ENCODE measurements around the gene LRRC25. TPM values are rescaled to one million over a fixed set of nuclear protein-coding genes. Genes with fewer than 3 reads are reported as not detected.

LRRC25 gene
- polyA plus RNA-seq, 1 experiment = 0.12 TPM

DNA sequence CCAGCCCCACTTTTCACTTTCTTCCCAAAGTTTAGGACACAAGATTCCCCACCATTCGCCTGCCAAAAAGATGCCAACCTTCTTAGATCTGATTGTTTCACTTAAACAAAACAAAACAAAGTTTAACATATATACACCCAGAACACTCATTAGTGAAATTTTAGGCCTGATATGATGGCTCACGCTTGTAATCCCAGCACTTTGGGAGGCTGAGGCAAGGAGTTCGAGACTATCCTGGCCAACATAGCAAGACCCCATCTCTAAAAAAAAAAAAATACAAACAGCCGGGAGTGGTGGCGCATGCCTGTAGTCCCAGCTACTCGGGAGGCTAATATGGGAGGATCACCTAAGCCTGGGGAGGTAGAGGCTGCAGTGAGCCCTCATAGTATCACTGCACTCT is 52.1 kb downstream of the LRRC25 start:
- POLR2A ChIA-PET = interaction anchor here (1.2 kb wide), 1 partner anchor 64 kb away, joined by 3 read pairs; no protein-coding TSS in a partner anchor
- Histone ChIP-seq H3K27me3 (ENCODE audit: control insufficient read depth, insufficient read depth, low read length) (no peaks in the 10 kb centered on the region), H3K4me3 (ENCODE audit: low read depth, low read length) (no peak overlapping the region), H3K9me3 (ENCODE audit: control insufficient read depth, insufficient read depth, low read length) (no peaks in the 10 kb centered on the region; the same call in 1 of the 2 replicates), H3K27ac (ENCODE audit: low read depth, low read length) (no peak overlapping the region)
- TF ChIP-seq, protein P1, sequence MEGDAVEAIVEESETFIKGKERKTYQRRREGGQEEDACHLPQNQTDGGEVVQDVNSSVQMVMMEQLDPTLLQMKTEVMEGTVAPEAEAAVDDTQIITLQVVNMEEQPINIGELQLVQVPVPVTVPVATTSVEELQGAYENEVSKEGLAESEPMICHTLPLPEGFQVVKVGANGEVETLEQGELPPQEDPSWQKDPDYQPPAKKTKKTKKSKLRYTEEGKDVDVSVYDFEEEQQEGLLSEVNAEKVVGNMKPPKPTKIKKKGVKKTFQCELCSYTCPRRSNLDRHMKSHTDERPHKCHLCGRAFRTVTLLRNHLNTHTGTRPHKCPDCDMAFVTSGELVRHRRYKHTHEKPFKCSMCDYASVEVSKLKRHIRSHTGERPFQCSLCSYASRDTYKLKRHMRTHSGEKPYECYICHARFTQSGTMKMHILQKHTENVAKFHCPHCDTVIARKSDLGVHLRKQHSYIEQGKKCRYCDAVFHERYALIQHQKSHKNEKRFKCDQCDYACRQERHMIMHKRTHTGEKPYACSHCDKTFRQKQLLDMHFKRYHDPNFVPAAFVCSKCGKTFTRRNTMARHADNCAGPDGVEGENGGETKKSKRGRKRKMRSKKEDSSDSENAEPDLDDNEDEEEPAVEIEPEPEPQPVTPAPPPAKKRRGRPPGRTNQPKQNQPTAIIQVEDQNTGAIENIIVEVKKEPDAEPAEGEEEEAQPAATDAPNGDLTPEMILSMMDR (IDR thresholded peaks at IDR 0.05; ENCODE audit: low read depth, low read length) = no peak
- CTCF ChIA-PET = interaction anchor here (1.0 to 1.4 kb wide), 2 partner anchors 65 to 66 kb away, joined by 3 to 7 read pairs; no protein-coding TSS in a partner anchor
- no peak for DNase-seq (ENCODE audit: low read depth, low spot score)

DNA sequence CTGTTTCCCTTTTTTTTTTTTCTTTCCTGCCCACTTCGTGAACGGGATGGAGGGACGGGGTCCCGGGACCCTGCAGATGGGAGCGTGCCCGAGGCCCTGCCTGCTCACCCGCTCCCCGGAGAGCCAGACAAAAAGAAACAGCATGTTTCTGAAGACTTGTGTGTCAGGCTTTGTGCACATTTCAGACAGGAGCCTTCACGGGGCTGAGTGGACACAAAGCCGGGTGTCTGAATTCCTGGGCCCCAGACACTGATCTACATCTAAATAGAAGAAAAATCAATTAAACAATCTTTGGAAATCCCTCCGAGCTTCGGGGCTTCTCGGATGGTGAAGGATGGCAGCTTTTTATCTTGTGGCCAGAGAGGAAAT is 52.9 kb downstream of the LRRC25 start:
- TF ChIP-seq, protein P1 (IDR thresholded peaks at IDR 0.05; ENCODE audit: low read depth, low read length) = no peak
- DNase-seq (ENCODE audit: low read depth, low spot score) = no peak
- no peaks in the 10 kb centered on the region for H3K27me3 ChIP-seq (ENCODE audit: control insufficient read depth, insufficient read depth, low read length)
- H3K9me3 ChIP-seq (ENCODE audit: control insufficient read depth, insufficient read depth, low read length) = no peaks in the 10 kb centered on the region; the same call in 1 of the 2 replicates
- no peak overlapping the region for H3K4me3 ChIP-seq (ENCODE audit: low read depth, low read length)
- POLR2A ChIA-PET = interaction anchor here (0.5 to 1.2 kb wide), 3 partner anchors 44 to 122 kb away, joined by 3 to 6 read pairs (median 3); no protein-coding TSS in a partner anchor
- peak overlapping the region; percentile 11 for H3K27ac ChIP-seq (ENCODE audit: low read depth, low read length)
- CTCF ChIA-PET = interaction anchor here (1.0 to 2.2 kb wide), 3 partner anchors 16 to 65 kb away, joined by 3 to 8 read pairs (median 7); no protein-coding TSS in a partner anchor

DNA sequence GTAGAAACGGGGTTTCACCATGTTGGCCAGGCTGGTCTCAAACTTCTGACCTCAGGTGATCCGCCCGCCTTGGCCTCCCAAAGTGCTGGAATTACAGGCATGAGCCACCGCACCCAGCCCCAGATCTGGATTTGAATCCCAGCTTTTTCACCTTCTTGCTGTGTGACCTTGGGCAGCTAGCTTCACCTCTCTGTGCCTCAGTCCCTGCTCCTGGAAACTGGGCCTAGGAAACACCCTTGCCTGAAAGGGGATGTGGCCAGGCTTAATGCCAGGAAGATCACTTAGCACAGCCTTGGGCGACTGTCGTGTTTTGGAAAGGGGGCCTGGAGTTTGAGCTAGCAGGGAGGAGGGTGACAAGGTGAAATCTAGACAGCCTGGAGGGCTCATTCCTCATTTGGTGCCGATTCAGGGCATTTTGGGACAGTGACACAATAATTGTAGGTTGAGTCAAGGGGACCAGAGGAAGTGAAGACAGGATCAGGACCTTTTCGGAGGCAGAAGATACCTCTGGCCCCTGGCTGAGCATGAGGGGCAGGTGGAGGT is 55.3 kb downstream of the LRRC25 start:
- Histone ChIP-seq H3K27me3 (ENCODE audit: control insufficient read depth, insufficient read depth, low read length) (no peaks in the 10 kb centered on the region), H3K4me3 (ENCODE audit: low read depth, low read length) (no peak overlapping the region), H3K9me3 (ENCODE audit: control insufficient read depth, insufficient read depth, low read length) (no peaks in the 10 kb centered on the region; the same call in 1 of the 2 replicates), H3K27ac (ENCODE audit: low read depth, low read length) (no peak overlapping the region)
- DNase-seq (ENCODE audit: low read depth, low spot score) = no peak
- TF ChIP-seq, protein P1 (IDR thresholded peaks at IDR 0.05; ENCODE audit: low read depth, low read length) = no peak
- POLR2A ChIA-PET = interaction anchor here (1.2 kb wide), 1 partner anchor 60 kb away, joined by 4 read pairs; the partner anchor contains the start of gene JUND
- CTCF ChIA-PET = interaction anchor here (0.6 to 2.2 kb wide), 4 partner anchors 46 to 150 kb away, joined by 3 to 10 read pairs (median 4); partner anchors contain the start of gene JUND

Small RNA genes lying within 50 kb of the gene (small RNA-seq; reads per million reads assigned to genes)
- gene MIR3189 (ENCODE audit: insufficient read length, low read depth) = 1.3 reads per million

Other genes starting within 250 kb of the LRRC25 start
- 19.7 and 23.3 TPM in 2 replicates for gene PIK3R2, start 244.5 kb downstream of the LRRC25 start, polyA plus RNA-seq (2011; rRNA removed)
- gene IFI30, start 223.8 kb downstream of the LRRC25 start, polyA plus RNA-seq (2011; rRNA removed) = 6.9 and 8.1 TPM in 2 replicates
- gene MPV17L2, start 204.4 kb downstream of the LRRC25 start, polyA plus RNA-seq (2011; rRNA removed) = 8.2 and 13.4 TPM in 2 replicates
- 2.8 and 6.1 TPM in 2 replicates for gene RAB3A, start 193.6 kb downstream of the LRRC25 start, polyA plus RNA-seq (2011; rRNA removed)
- 0.12 and 0.46 TPM in 2 replicates for gene PDE4C, start 171.2 kb downstream of the LRRC25 start, polyA plus RNA-seq (2011; rRNA removed)
- gene IQCN, start 123.2 kb downstream of the LRRC25 start, polyA plus RNA-seq (2011; rRNA removed) = 0.45 and 0.53 TPM in 2 replicates
- 48.6 and 67.8 TPM in 2 replicates for gene JUND, start 116.0 kb downstream of the LRRC25 start, polyA plus RNA-seq (2011; rRNA removed)
- gene LSM4, start 74.5 kb downstream of the LRRC25 start, polyA plus RNA-seq (2011; rRNA removed) = 58.6 and 69.3 TPM in 2 replicates
- gene PGPEP1, start 57.0 kb downstream of the LRRC25 start, polyA plus RNA-seq (2011; rRNA removed) = 22.0 and 29.1 TPM in 2 replicates
- gene GDF15, start 11.5 kb downstream of the LRRC25 start, polyA plus RNA-seq (2011; rRNA removed) = 25.0 and 35.9 TPM in 2 replicates
- gene SSBP4, start 21.8 kb upstream of the LRRC25 start, polyA plus RNA-seq (2011; rRNA removed) = 9.4 and 12.6 TPM in 2 replicates
- gene ISYNA1, start 40.5 kb upstream of the LRRC25 start, polyA plus RNA-seq (2011; rRNA removed) = 13.3 and 19.2 TPM in 2 replicates
- 2.7 and 4.1 TPM in 2 replicates for gene ELL, start 124.4 kb upstream of the LRRC25 start, polyA plus RNA-seq (2011; rRNA removed)
- gene FKBP8, start 146.0 kb upstream of the LRRC25 start, polyA plus RNA-seq (2011; rRNA removed) = 123 and 192 TPM in 2 replicates
- gene KXD1, start 160.2 kb upstream of the LRRC25 start, polyA plus RNA-seq (2011; rRNA removed) = 77.3 and 104 TPM in 2 replicates
- gene UBA52, start 174.2 kb upstream of the LRRC25 start, polyA plus RNA-seq (2011; rRNA removed) = 1,723 and 2,315 TPM in 2 replicates
- gene REX1BD, start 191.2 kb upstream of the LRRC25 start, polyA plus RNA-seq (2011; rRNA removed) = 17.6 TPM in 2 replicates
- gene CRLF1, start 209.2 kb upstream of the LRRC25 start, polyA plus RNA-seq (2011; rRNA removed) = 2.6 and 2.9 TPM in 2 replicates
- gene TMEM59L, start 215.2 kb upstream of the LRRC25 start, polyA plus RNA-seq (2011; rRNA removed) = 0.81 and 1.3 TPM in 2 replicates
- gene KLHL26, start 239.4 kb upstream of the LRRC25 start, polyA plus RNA-seq (2011; rRNA removed) = 1.2 and 3.8 TPM in 2 replicates